K562 (cell line): ENCODE results near the gene CCDC88A.

Experiments
- GTF2E2 ChIP-seq: fragments of 200-800 bp; sonication (Bioruptor generic); IDR thresholded peaks from 2 replicates; pipeline ENCODE4 v1.6.1; 2016; ENCODE audit warnings: missing genetic modification characterization, missing compliant biosample characterization
- MXI1 ChIP-seq: IDR thresholded peaks from 2 replicates; pipeline ENCODE4 v1.6.1; 2011; ENCODE audit warnings: low read depth, mild to moderate bottlenecking, improper control_type of control experiment, low read length
- NFIC ChIP-seq: fragments of 450-650 bp; IDR thresholded peaks from 2 replicates; pipeline ENCODE4 v1.6.1; 2017; ENCODE audit warnings: mild to moderate bottlenecking, inconsistent platforms
- RFX5 ChIP-seq: IDR thresholded peaks from 2 replicates; pipeline ENCODE4 v1.6.1; 2011; ENCODE audit warnings: low read depth, mild to moderate bottlenecking, improper control_type of control experiment, low read length
- ZBTB1 ChIP-seq: sonication (generic); formaldehyde crosslinking; IDR thresholded peaks from 2 replicates; pipeline ENCODE4 v1.8.1; 2023; ENCODE audit warnings: missing genetic modification reagents, low read depth, mild to moderate bottlenecking, borderline replicate concordance
- TF ChIP-seq, protein P1 (sequence below): sonication (generic); formaldehyde crosslinking; IDR thresholded peaks from 2 replicates; pipeline ENCODE4 v1.8.0; 2022; ENCODE audit warnings: missing genetic modification reagents, mild to moderate bottlenecking, moderate library complexity, borderline replicate concordance
- TF ChIP-seq, protein P2 (sequence below), 2 experiments: IDR thresholded peaks in 1 of 2; conservative IDR thresholded peaks in 1 of 2; 2 replicates each; pipeline ENCODE4 v1.6.1; 2016; ENCODE audit warnings: low read depth in 2 of 2, mild to moderate bottlenecking in 1 of 2, missing compliant biosample characterization in 1 of 2, missing genetic modification characterization in 1 of 2, moderate library complexity in 1 of 2

GRCh38 chr2:55358451-55358850, 61.2 kb downstream of the CCDC88A start:
- TF ChIP-seq RFX5 (no peak), NFIC (no peak), ZBTB1 (CRISPR knock-in tag) (no peak), GTF2E2 (no peak), MXI1 (no peak)
- TF ChIP-seq, protein P1, sequence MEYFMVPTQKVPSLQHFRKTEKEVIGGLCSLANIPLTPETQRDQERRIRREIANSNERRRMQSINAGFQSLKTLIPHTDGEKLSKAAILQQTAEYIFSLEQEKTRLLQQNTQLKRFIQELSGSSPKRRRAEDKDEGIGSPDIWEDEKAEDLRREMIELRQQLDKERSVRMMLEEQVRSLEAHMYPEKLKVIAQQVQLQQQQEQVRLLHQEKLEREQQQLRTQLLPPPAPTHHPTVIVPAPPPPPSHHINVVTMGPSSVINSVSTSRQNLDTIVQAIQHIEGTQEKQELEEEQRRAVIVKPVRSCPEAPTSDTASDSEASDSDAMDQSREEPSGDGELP = no peak
- TF ChIP-seq, protein P2, sequence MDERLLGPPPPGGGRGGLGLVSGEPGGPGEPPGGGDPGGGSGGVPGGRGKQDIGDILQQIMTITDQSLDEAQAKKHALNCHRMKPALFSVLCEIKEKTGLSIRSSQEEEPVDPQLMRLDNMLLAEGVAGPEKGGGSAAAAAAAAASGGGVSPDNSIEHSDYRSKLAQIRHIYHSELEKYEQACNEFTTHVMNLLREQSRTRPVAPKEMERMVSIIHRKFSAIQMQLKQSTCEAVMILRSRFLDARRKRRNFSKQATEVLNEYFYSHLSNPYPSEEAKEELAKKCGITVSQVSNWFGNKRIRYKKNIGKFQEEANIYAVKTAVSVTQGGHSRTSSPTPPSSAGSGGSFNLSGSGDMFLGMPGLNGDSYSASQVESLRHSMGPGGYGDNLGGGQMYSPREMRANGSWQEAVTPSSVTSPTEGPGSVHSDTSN (CRISPR knock-in tag; IDR thresholded peaks at IDR 0.05; ENCODE audit: low read depth) = no peak
- TF ChIP-seq, protein P2 (tag; conservative IDR thresholded peaks at IDR 0.05; ENCODE audit: low read depth) = no peak
